HCT116 (cell line): Measurements from ENCODE around the gene TEDC1. TPM values are rescaled to one million over a fixed set of nuclear protein-coding genes. Genes with fewer than 3 reads are reported as not detected.

Source experiments
- ATAC-seq: fragments of 200-7000 bp; cut with Tn5 transposase; 2 replicates; pipeline ENCODE4 v1.9.1; 2020; ENCODE audit warnings: mild to moderate bottlenecking, moderate library complexity
- BruUV-seq: library from RNA; stranded (reverse); fragments of 400-500 nt; replicated peaks from 2 replicates; lab custom pipeline; 2021; lab: Mats Ljungman, UMichigan
- CTCF ChIA-PET: fragments of 300-600 bp; sonication (Branson Sonifier 250); formaldehyde crosslinking; loops from one replicate; lab custom pipeline; 2021; ENCODE audit warnings: antibody characterized with exemption; lab: Charles Lee
- POLR2A ChIA-PET: fragments of 300-600, 350-600 bp; sonication (Branson Sonifier 250); formaldehyde crosslinking; loops from one replicate; lab custom pipeline; 2021; ENCODE audit warnings: antibody characterized with exemption; lab: Charles Lee
- RAD21 ChIA-PET, 2 experiments: fragments of 300-600 bp; sonication (Branson Sonifier 250); formaldehyde crosslinking; loops; one replicate each; lab custom pipeline; 2023; ENCODE audit warnings: low total read pairs in 2 of 2; ENCODE audit not compliant: uncharacterized antibody in 2 of 2, unreplicated experiment in 2 of 2, low non-redundant PET in 1 of 2; lab: Charles Lee
- DNase-seq: peaks from one replicate; pipeline ENCODE4 v3.0.0-alpha.2; 2010; ENCODE audit warnings: low read depth, low spot score
- H2AFZ ChIP-seq: fragments of 200-600 bp; shearing (Covaris generic), sonication (generic); 2 replicates; pipeline ENCODE4 v1.6.1; 2017; ENCODE audit warnings: low read depth, mixed run types, mixed read lengths, antibody characterized with exemption, low read length; ENCODE audit not compliant: poor library complexity, severe bottlenecking
- H3K27ac ChIP-seq: 2 replicates; pipeline ENCODE4 v1.5.1; 2012; ENCODE audit warnings: low read depth, low read length
- H3K27me3 ChIP-seq: fragments of 200-600 bp; sonication (generic); 2 replicates; pipeline ENCODE4 v1.6.1; 2016; ENCODE audit warnings: mixed run types, low read length, mixed read lengths; ENCODE audit not compliant: insufficient read depth
- H3K36me3 ChIP-seq, 2 experiments: fragments of 200-500 bp in 1 of 2; fragments of 200-600 bp in 1 of 2; sonication (Bioruptor generic) in 1 of 2; sonication (generic) in 1 of 2; 2 replicates each; pipeline versions ENCODE4 v1.5.1 to v1.6.1; 2014 to 2016; ENCODE audit warnings: low read length in 2 of 2, inconsistent platforms in 1 of 2, mixed read lengths in 1 of 2, mixed run types in 1 of 2; ENCODE audit not compliant: insufficient read depth in 2 of 2, control insufficient read depth in 1 of 2
- H3K4me1 ChIP-seq, 2 experiments: fragments of 200-600 bp in 1 of 2; sonication (generic) in 1 of 2; 2 replicates each; pipeline versions ENCODE4 v1.5.1 to v1.6.1; 2012 to 2017; ENCODE audit warnings: low read length in 2 of 2, inconsistent platforms in 1 of 2, mild to moderate bottlenecking in 1 of 2, mixed read lengths in 1 of 2, mixed run types in 1 of 2, moderate library complexity in 1 of 2; ENCODE audit not compliant: insufficient read depth in 2 of 2, control insufficient read depth in 1 of 2
- H3K4me2 ChIP-seq: fragments of 200-600 bp; sonication (generic); 2 replicates; pipeline ENCODE4 v1.6.1; 2017; ENCODE audit warnings: mixed run types, low read length, mixed read lengths
- H3K4me3 ChIP-seq, 2 experiments: fragments of 200-600 bp in 1 of 2; sonication (generic) in 1 of 2; replicated peaks in 1 of 2; 2 replicates each; pipeline ENCODE4 v1.5.1; 2011 to 2016; ENCODE audit warnings: low read length in 2 of 2, control low read depth in 1 of 2, low read depth in 1 of 2, mild to moderate bottlenecking in 1 of 2, mixed read lengths in 1 of 2, mixed run types in 1 of 2
- H3K79me2 ChIP-seq: fragments of 200-600 bp; sonication (generic); 2 replicates; pipeline ENCODE4 v1.6.1; 2017; ENCODE audit warnings: mild to moderate bottlenecking, mixed run types, low read length, moderate library complexity, mixed read lengths; ENCODE audit not compliant: insufficient read depth
- H3K9ac ChIP-seq: fragments of 200-600 bp; sonication (generic); 2 replicates; pipeline ENCODE4 v1.6.1; 2016; ENCODE audit warnings: low read length, mixed read lengths
- H3K9me2 ChIP-seq: fragments of 200-600 bp; sonication (generic), shearing (Covaris generic); 2 replicates; pipeline ENCODE4 v1.6.1; 2017; ENCODE audit warnings: mixed run types, mild to moderate bottlenecking, moderate library complexity; ENCODE audit not compliant: insufficient read depth
- H3K9me3 ChIP-seq, 2 experiments: fragments of 200-500 bp in 1 of 2; fragments of 200-600 bp in 1 of 2; sonication (Bioruptor generic) in 1 of 2; sonication (generic) in 1 of 2; 2 replicates each; pipeline ENCODE4 v1.6.1; 2014 to 2017; ENCODE audit warnings: low read length in 2 of 2, mixed read lengths in 2 of 2, inconsistent platforms in 1 of 2, low read depth in 1 of 2, mild to moderate bottlenecking in 1 of 2, mixed run types in 1 of 2, moderate library complexity in 1 of 2; ENCODE audit not compliant: control insufficient read depth in 1 of 2, insufficient read depth in 1 of 2
- H4K20me1 ChIP-seq: fragments of 200-600 bp; sonication (generic), shearing (Covaris generic); 2 replicates; pipeline ENCODE4 v1.6.1; 2017; ENCODE audit warnings: mixed run types, mild to moderate bottlenecking, moderate library complexity; ENCODE audit not compliant: insufficient read depth
- CEBPB ChIP-seq: IDR thresholded peaks from 2 replicates; pipeline ENCODE4 v1.6.1; 2012; ENCODE audit warnings: low read depth
- EGR1 ChIP-seq: IDR thresholded peaks from 2 replicates; pipeline ENCODE4 v1.6.1; 2012; ENCODE audit warnings: low read depth
- ELF1 ChIP-seq: IDR thresholded peaks from 2 replicates; pipeline ENCODE4 v1.6.1; 2012; ENCODE audit warnings: low read depth, borderline replicate concordance
- EZH2 ChIP-seq: fragments of 200-600 bp; sonication (generic); IDR thresholded peaks from 2 replicates; pipeline ENCODE4 v1.6.1; 2017; ENCODE audit warnings: antibody characterized with exemption, mixed run types
- EZH2phosphoT487 ChIP-seq: fragments of 200-600 bp; IDR thresholded peaks from 2 replicates; pipeline ENCODE4 v1.6.1; 2018; ENCODE audit warnings: antibody characterized with exemption, borderline replicate concordance
- FOSL1 ChIP-seq: IDR thresholded peaks from 2 replicates; pipeline ENCODE4 v1.6.1; 2012; ENCODE audit warnings: low read depth
- JUND ChIP-seq: IDR thresholded peaks from 2 replicates; pipeline ENCODE4 v1.6.1; 2012
- POLR2A ChIP-seq: IDR thresholded peaks from 2 replicates; pipeline ENCODE4 v1.7.0; 2011; ENCODE audit warnings: borderline replicate concordance; ENCODE audit not compliant: insufficient read depth, insufficient read length; ENCODE audit errors: extremely low read depth
- POLR2AphosphoS5 ChIP-seq: IDR thresholded peaks from 2 replicates; pipeline ENCODE4 v1.6.1; 2011; ENCODE audit warnings: mild to moderate bottlenecking, low read depth, low read length, moderate library complexity
- SIN3A ChIP-seq: IDR thresholded peaks from 2 replicates; pipeline ENCODE4 v1.6.1; 2012; ENCODE audit warnings: low read depth
- SP1 ChIP-seq: IDR thresholded peaks from 2 replicates; pipeline ENCODE4 v1.6.1; 2012; ENCODE audit warnings: low read depth
- SRF ChIP-seq: IDR thresholded peaks from 2 replicates; pipeline ENCODE4 v1.6.1; 2012; ENCODE audit warnings: low read depth
- TCF7L2 ChIP-seq: IDR thresholded peaks from 2 replicates; pipeline ENCODE4 v1.7.0; 2011; ENCODE audit warnings: borderline replicate concordance, inconsistent platforms; ENCODE audit not compliant: insufficient read depth, insufficient read length; ENCODE audit errors: extremely low read depth
- YY1 ChIP-seq: IDR thresholded peaks from 2 replicates; pipeline ENCODE4 v1.6.1; 2011; ENCODE audit warnings: low read length, low read depth, moderate library complexity, mild to moderate bottlenecking; ENCODE audit not compliant: insufficient replicate concordance; ENCODE audit errors: extremely low read depth
- ZFX ChIP-seq: fragments of 450-650 bp; IDR thresholded peaks from 2 replicates; pipeline ENCODE4 v1.6.1; 2017
- ZNF274 ChIP-seq: fragments of 200-500 bp; sonication (Bioruptor generic); IDR thresholded peaks from 2 replicates; pipeline ENCODE4 v1.6.1; 2014; ENCODE audit warnings: mild to moderate bottlenecking, low read depth, low read length, inconsistent platforms
- intact Hi-C: fragments of 100-400 bp; cut with micrococcal nuclease; formaldehyde crosslinking; loops from 2 replicates; pipeline ENCODE4 v1.10.0; 2022
- total RNA-seq: library from RNA; stranded (reverse); gene quantifications from one replicate; pipeline ENCODE4 v1.2.1, GENCODE V29; 2021; ENCODE audit not compliant: unreplicated experiment
- TF ChIP-seq, protein P1 (sequence below): IDR thresholded peaks from 2 replicates; pipeline ENCODE4 v1.6.1; 2012; ENCODE audit warnings: low read depth
- TF ChIP-seq, protein P2 (sequence below), 3 experiments: fragments of 200-600 bp in 1 of 3; sonication (generic) in 1 of 3; IDR thresholded peaks in 2 of 3; conservative IDR thresholded peaks in 1 of 3; 2 replicates each; pipeline ENCODE4 v1.5.1; 2012 to 2017; ENCODE audit warnings: low read depth in 2 of 3, low read length in 2 of 3, antibody characterized with exemption in 1 of 3, borderline replicate concordance in 1 of 3, control low read depth in 1 of 3, mild to moderate bottlenecking in 1 of 3, mixed read lengths in 1 of 3, mixed run types in 1 of 3, moderate library complexity in 1 of 3; ENCODE audit not compliant: insufficient read depth in 1 of 3
- TF ChIP-seq, protein P3 (sequence below): IDR thresholded peaks from 2 replicates; pipeline ENCODE4 v1.6.1; 2011; ENCODE audit warnings: mild to moderate bottlenecking, low read length, moderate library complexity; ENCODE audit not compliant: insufficient replicate concordance; ENCODE audit errors: extremely low read depth
- TF ChIP-seq, protein P4 (sequence below): IDR thresholded peaks from 2 replicates; pipeline ENCODE4 v1.6.1; 2012

Gene TEDC1
- total RNA-seq, 1 experiment from 2014 or later, result 40.4 TPM

DNA sequence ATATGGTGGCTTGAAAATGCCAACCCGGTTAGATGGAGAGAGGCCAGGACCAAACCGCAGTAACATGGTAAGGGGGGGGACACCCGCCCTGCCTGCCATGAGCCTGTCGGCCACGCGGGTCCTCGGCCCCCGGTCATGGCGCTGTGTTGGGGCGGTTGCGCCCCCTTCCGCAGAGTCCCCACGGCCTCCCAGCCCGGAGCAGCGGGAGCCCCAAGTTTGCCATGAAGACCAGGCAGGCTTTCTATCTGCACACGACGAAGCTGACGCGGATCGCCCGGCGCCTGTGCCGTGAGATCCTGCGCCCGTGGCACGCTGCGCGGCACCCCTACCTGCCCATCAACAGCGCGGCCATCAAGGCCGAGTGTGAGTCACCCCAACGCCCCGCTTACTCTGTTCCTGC is 26.5 kb upstream of the TEDC1 start:
- POLR2A ChIA-PET, result no interaction called here
- peak overlapping the region; percentile 59 for H3K4me2 ChIP-seq
- no peaks in the 10 kb centered on the region for H3K9me2 ChIP-seq
- no peak overlapping the region for H2AFZ ChIP-seq
- no peak for TF ChIP-seq JUND
- no peak for TF ChIP-seq ZNF274
- TF ChIP-seq, protein P1, sequence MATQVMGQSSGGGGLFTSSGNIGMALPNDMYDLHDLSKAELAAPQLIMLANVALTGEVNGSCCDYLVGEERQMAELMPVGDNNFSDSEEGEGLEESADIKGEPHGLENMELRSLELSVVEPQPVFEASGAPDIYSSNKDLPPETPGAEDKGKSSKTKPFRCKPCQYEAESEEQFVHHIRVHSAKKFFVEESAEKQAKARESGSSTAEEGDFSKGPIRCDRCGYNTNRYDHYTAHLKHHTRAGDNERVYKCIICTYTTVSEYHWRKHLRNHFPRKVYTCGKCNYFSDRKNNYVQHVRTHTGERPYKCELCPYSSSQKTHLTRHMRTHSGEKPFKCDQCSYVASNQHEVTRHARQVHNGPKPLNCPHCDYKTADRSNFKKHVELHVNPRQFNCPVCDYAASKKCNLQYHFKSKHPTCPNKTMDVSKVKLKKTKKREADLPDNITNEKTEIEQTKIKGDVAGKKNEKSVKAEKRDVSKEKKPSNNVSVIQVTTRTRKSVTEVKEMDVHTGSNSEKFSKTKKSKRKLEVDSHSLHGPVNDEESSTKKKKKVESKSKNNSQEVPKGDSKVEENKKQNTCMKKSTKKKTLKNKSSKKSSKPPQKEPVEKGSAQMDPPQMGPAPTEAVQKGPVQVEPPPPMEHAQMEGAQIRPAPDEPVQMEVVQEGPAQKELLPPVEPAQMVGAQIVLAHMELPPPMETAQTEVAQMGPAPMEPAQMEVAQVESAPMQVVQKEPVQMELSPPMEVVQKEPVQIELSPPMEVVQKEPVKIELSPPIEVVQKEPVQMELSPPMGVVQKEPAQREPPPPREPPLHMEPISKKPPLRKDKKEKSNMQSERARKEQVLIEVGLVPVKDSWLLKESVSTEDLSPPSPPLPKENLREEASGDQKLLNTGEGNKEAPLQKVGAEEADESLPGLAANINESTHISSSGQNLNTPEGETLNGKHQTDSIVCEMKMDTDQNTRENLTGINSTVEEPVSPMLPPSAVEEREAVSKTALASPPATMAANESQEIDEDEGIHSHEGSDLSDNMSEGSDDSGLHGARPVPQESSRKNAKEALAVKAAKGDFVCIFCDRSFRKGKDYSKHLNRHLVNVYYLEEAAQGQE, result no peak
- no peak for TF ChIP-seq POLR2AphosphoS5
- no peak for TF ChIP-seq POLR2A
- no peak for TF ChIP-seq FOSL1
- TF ChIP-seq ZFX, result no peak
- no peak for TF ChIP-seq ELF1
- TF ChIP-seq, protein P2, sequence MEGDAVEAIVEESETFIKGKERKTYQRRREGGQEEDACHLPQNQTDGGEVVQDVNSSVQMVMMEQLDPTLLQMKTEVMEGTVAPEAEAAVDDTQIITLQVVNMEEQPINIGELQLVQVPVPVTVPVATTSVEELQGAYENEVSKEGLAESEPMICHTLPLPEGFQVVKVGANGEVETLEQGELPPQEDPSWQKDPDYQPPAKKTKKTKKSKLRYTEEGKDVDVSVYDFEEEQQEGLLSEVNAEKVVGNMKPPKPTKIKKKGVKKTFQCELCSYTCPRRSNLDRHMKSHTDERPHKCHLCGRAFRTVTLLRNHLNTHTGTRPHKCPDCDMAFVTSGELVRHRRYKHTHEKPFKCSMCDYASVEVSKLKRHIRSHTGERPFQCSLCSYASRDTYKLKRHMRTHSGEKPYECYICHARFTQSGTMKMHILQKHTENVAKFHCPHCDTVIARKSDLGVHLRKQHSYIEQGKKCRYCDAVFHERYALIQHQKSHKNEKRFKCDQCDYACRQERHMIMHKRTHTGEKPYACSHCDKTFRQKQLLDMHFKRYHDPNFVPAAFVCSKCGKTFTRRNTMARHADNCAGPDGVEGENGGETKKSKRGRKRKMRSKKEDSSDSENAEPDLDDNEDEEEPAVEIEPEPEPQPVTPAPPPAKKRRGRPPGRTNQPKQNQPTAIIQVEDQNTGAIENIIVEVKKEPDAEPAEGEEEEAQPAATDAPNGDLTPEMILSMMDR (IDR thresholded peaks at IDR 0.05 in 2 of 3, conservative IDR thresholded peaks at IDR 0.05 in 1 of 3; ENCODE audit: borderline replicate concordance in 1 of 3, insufficient read depth in 1 of 3, low read depth in 2 of 3, low read length in 2 of 3), result no peak
- TF ChIP-seq, protein P3, sequence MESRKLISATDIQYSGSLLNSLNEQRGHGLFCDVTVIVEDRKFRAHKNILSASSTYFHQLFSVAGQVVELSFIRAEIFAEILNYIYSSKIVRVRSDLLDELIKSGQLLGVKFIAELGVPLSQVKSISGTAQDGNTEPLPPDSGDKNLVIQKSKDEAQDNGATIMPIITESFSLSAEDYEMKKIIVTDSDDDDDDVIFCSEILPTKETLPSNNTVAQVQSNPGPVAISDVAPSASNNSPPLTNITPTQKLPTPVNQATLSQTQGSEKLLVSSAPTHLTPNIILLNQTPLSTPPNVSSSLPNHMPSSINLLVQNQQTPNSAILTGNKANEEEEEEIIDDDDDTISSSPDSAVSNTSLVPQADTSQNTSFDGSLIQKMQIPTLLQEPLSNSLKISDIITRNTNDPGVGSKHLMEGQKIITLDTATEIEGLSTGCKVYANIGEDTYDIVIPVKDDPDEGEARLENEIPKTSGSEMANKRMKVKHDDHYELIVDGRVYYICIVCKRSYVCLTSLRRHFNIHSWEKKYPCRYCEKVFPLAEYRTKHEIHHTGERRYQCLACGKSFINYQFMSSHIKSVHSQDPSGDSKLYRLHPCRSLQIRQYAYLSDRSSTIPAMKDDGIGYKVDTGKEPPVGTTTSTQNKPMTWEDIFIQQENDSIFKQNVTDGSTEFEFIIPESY, result no peak
- no peak for TF ChIP-seq EZH2phosphoT487
- TF ChIP-seq TCF7L2, result no peak
- no peak for TF ChIP-seq EZH2
- no peak for TF ChIP-seq YY1
- no peak for TF ChIP-seq SIN3A
- TF ChIP-seq SRF, result no peak
- TF ChIP-seq CEBPB, result no peak
- no peak for TF ChIP-seq SP1
- TF ChIP-seq, protein P4, sequence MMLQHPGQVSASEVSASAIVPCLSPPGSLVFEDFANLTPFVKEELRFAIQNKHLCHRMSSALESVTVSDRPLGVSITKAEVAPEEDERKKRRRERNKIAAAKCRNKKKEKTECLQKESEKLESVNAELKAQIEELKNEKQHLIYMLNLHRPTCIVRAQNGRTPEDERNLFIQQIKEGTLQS, result no peak
- no peak for TF ChIP-seq EGR1
- intact Hi-C loops, result no loop called here
- no TSS peak for BruUV-seq
- RAD21 ChIA-PET, result no interaction called here
- peaks cover 18 to 19% of the 10 kb centered on the region in 2 experiments; a peak in 3 of 4 replicates for H3K36me3 ChIP-seq
- H3K4me1 ChIP-seq, result peaks cover 13 to 20% of the 10 kb centered on the region in 2 experiments
- H3K4me3 ChIP-seq, result no peak overlapping the region
- no peaks in the 10 kb centered on the region for H3K9me3 ChIP-seq
- CTCF ChIA-PET, result no interaction called here
- no peak overlapping the region for H3K9ac ChIP-seq
- H3K79me2 ChIP-seq, result no peaks in the 10 kb centered on the region
- DNase-seq, result no peak
- no peaks in the 10 kb centered on the region for H3K27me3 ChIP-seq
- H4K20me1 ChIP-seq, result no peaks in the 10 kb centered on the region
- ATAC-seq, result no peak
- no peak overlapping the region; the same call in 1 of the 2 replicates for H3K27ac ChIP-seq
